ENCODE measurements around the gene NCOA7. TPM values are rescaled to one million over a fixed set of nuclear protein-coding genes. Genes with fewer than 3 reads are reported as not detected.

The NCOA7 gene
- total and polyA plus RNA-seq, 12 donors: 24.5 to 180 (median 70.8) TPM

DNA sequence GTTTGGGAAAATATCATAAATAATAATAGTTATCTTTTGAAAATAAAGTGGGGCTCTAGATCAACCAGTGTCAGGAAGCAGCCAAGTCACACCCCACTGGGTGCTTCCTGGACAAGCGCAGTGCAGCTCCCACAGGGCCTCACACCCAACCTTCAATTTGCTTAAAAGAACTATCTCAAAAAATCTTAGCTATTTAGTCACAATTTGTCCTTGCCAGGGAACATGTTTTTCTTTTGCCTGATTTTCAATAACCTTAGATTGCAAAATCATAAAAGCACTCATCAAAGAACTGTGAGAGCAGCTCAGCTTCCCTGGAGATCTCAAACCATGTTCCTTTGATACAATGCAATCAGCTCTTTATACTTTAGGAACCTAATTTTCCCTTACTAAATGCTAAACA, 1.6 kb upstream of the NCOA7 start:
- Histone ChIP-seq H3K9me3 (replicated peaks in 1 of 3) (no peaks in the 10 kb centered on the region), H3K27me3 (no peaks in the 10 kb centered on the region), H3K4me1 (replicated peaks in 1 of 2) (peaks cover 35 to 46% of the 10 kb centered on the region in 2 donors), H3K36me3 (replicated peaks in 1 of 2) (no peaks in the 10 kb centered on the region), H3K27ac (peak overlapping the region; percentile 95 to 99 (median 98)), H3K4me3 (peak overlapping the region in 1 of 4 donors; percentile 94)
- intact Hi-C loops (cut with DNase I): loop anchor here in 1 of 2 donors (10.0 kb wide), 1 partner anchor 166 kb away; the partner anchor contains the start of gene HINT3
- TF ChIP-seq, protein P1, sequence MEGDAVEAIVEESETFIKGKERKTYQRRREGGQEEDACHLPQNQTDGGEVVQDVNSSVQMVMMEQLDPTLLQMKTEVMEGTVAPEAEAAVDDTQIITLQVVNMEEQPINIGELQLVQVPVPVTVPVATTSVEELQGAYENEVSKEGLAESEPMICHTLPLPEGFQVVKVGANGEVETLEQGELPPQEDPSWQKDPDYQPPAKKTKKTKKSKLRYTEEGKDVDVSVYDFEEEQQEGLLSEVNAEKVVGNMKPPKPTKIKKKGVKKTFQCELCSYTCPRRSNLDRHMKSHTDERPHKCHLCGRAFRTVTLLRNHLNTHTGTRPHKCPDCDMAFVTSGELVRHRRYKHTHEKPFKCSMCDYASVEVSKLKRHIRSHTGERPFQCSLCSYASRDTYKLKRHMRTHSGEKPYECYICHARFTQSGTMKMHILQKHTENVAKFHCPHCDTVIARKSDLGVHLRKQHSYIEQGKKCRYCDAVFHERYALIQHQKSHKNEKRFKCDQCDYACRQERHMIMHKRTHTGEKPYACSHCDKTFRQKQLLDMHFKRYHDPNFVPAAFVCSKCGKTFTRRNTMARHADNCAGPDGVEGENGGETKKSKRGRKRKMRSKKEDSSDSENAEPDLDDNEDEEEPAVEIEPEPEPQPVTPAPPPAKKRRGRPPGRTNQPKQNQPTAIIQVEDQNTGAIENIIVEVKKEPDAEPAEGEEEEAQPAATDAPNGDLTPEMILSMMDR (IDR thresholded peaks at IDR 0.05): no peak
- no peak for TF ChIP-seq POLR2A (IDR thresholded peaks at IDR 0.05)
- DNase-seq: peak in 5 of 7 donors; percentile 52 to 72 (median 66)
- 6 to 30% (median 23%) methylated on average over 1 of the region's 1 CpG for WGBS, 4 donors

DNA sequence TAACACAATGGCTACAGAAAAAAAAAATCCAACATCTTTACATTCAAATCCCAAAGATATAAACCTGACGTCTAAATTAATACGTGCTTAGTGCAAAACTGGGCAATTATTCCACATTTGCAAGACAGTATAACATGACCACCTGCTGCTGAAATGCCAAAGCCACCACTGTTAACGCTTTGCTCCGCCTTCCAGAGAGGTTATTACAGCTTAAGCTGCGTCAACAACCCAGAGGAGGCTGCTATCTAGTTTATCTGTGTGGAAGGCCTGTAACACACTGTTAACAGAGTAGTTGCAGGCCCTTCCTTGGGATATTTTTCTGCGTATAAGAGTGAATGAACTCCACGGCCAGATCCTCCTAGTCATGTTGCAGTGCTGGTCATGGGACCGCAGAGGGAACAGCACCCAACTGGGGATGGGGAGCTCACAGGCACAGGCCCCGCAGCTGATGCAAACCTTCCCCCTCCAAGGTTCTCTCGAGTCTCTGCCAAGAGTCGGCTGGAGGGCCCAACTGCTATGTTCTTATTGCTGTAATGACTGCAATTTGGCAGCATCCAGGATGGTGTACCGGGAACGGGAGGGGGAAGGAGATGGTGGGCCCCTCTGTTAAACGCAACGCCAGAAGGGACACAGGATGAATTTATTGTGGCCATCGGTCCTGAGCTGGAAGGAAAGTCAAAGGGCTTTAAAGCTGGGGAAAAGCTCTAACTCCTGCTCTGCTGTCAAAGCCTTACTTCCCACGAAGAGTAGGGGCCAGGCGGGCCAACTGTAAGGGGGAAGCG, 993 bp upstream of the NCOA7 start:
- intact Hi-C loops (cut with DNase I): loop anchor here (5.0 to 10.0 kb wide), 2 partner anchors 63 to 165 kb away; partner anchors contain the start of gene HINT3 (in 1 of the 2)
- Histone ChIP-seq H3K27ac (peak overlapping the region; percentile 95 to 99 (median 98)), H3K4me3 (peak overlapping the region in 3 of 4 donors; percentile 65 to 96 (median 94)), H3K9me3 (replicated peaks in 1 of 3) (no peaks in the 10 kb centered on the region), H3K27me3 (no peaks in the 10 kb centered on the region), H3K4me1 (replicated peaks in 1 of 2) (peaks cover 34 to 52% of the 10 kb centered on the region in 2 donors), H3K36me3 (replicated peaks in 1 of 2) (no peaks in the 10 kb centered on the region)
- WGBS, 4 donors: 10 to 18% (median 12%) methylated on average over 13 to 19 of the region's 19 CpGs
- TF ChIP-seq POLR2A (IDR thresholded peaks at IDR 0.05): peak in 1 of 2 donors; percentile 43
- TF ChIP-seq, protein P1 (IDR thresholded peaks at IDR 0.05): no peak
- peak; percentile 60 to 79 (median 69) for DNase-seq

DNA sequence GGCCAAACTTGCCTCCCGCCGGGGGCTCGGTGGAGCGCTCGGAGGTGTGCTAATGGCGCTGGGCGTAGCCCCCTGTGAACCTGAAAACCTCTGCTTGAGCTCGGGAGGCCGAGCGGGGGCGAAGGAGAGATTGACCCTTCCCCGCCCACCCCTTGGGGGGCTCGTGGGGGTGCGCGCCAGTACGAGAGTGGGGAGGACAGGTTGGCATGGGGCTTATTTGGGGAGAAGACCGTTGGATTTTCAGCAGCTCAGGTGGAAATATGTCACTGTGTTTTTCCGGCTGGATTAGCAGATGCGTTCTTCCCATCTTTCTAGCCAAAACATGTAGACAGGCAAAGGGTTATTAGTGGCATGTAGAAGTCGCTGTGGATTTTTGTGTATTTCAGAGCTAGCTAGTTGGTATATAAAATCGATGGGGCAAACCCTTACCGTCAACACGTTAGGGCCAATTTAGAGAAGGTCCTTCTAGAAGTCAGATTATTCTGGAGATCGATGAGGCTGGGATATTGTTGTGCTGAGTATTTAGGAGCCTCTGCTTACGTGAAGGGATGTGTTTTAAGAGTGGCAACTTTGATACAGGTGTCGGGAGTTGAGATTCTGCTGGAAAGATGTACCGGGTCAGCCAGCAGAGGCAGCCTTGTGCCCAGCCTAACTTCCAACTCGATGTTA, 525 bp downstream of the NCOA7 start:
- WGBS, 4 donors: 0 to 1% (median 1%) methylated on average over 15 to 28 of the region's 28 CpGs
- H3K4me3 ChIP-seq: peak overlapping the region; percentile 65 to 96 (median 92)
- H3K36me3 ChIP-seq (replicated peaks in 1 of 2): no peaks in the 10 kb centered on the region
- peak in 1 of 2 donors; percentile 66 for TF ChIP-seq POLR2A (IDR thresholded peaks at IDR 0.05)
- TF ChIP-seq, protein P1 (IDR thresholded peaks at IDR 0.05): peak; percentile 13 to 70 (median 52)
- H3K27me3 ChIP-seq: no peaks in the 10 kb centered on the region
- peaks cover 49 to 68% of the 10 kb centered on the region in 2 donors for H3K4me1 ChIP-seq (replicated peaks in 1 of 2)
- DNase-seq: peak; percentile 55 to 86 (median 66)
- H3K9me3 ChIP-seq (replicated peaks in 1 of 3): no peaks in the 10 kb centered on the region
- intact Hi-C loops (cut with DNase I): loop anchor here in 1 of 2 donors (5.0 kb wide), 1 partner anchor 61 kb away; no protein-coding TSS in a partner anchor
- H3K27ac ChIP-seq: peak overlapping the region; percentile 95 to 99 (median 98)

DNA sequence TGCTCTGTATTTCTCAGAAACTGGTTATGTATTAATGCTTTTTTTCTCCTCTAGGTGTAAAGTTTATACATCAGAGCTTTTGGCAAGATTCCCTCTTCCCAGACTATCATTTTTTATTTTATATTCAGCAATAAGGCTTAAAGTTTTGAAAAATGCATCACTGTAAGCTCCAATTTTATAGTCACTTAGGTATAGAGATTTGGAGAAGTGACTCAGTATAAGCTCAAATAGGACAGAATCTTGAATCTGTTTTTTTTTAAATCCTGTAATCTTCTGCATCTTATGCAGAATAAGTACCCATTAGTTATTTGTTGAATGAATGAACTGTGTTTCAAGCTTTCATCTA, 1.0 kb downstream of the NCOA7 start:
- Histone ChIP-seq H3K4me3 (peak overlapping the region in 2 of 4 donors; percentile 94 to 96), H3K4me1 (replicated peaks in 1 of 2) (peaks cover 50 to 71% of the 10 kb centered on the region in 2 donors), H3K9me3 (replicated peaks in 1 of 3) (no peaks in the 10 kb centered on the region), H3K27me3 (no peaks in the 10 kb centered on the region), H3K27ac (peak overlapping the region; percentile 27 to 99 (median 95)), H3K36me3 (replicated peaks in 1 of 2) (no peaks in the 10 kb centered on the region)
- intact Hi-C loops (cut with DNase I): loop anchor here in 1 of 2 donors (5.0 kb wide), 1 partner anchor 61 kb away; no protein-coding TSS in a partner anchor
- TF ChIP-seq, protein P1 (IDR thresholded peaks at IDR 0.05): peak in 1 of 6 experiments; percentile 31
- TF ChIP-seq POLR2A (IDR thresholded peaks at IDR 0.05): no peak
- no peak for DNase-seq

Data from adrenal gland (tissue), 12 donors.